ENCODE results near the gene GADD45B.
"Not testable (repeated sequence)": the region's sequence is repeated elsewhere in the genome, so short reads cannot be mapped to it uniquely, and the experiment has no call there.

GADD45B gene

DNA sequence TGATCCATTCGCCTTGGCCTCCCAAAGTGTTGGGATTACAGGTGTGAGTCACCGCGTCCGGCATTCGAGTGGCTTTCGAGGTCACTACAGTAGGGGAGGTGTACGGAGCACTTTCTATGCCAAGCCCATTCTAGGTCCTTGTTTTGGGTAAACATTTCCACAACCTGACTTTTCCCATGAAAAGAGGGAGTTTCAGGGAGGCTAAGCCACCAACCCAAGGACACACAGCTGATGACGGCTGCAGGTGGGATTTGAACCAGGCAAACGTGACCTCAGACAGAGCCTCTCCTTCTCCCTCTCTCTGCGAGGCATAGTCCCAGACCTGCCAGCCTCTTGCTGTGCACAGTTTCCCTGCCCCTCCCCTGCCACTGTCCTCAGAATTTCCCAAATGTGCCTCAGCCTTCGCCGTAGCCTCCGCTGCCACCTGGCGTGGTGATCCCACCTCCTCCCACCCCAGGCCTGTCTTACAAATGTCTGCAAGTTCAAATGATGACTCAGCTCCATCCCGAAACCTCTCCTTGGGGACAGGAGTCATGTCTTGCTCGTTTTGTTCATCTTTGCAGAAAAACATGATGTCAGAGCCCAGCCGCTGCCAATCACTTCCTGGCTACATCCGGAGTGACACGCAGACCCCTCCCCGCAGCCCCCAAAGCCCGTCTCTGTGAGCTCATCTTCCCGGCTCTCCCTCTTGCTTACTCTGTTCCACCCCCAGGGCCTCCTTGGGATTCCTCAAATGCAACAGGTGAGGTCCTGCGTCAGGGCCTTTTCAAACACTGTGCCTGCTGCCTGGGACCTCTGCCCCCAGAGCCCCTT, 6.6 kb upstream of the GADD45B start:
- DNase-seq (ENCODE audit: low read depth in 2 of 2): no peak

GRCh38 chr19:2469915-2470200, 6.1 kb upstream of the GADD45B start:
- not testable (repeated sequence) for DNase-seq (ENCODE audit: low read depth in 2 of 2)

- DNase-seq (ENCODE audit: low read depth in 2 of 2): peak; percentile 87 to 89
These were observed 1.5 kb upstream of the GADD45B start for GRCh38 chr19:2474232-2475017.

DNA sequence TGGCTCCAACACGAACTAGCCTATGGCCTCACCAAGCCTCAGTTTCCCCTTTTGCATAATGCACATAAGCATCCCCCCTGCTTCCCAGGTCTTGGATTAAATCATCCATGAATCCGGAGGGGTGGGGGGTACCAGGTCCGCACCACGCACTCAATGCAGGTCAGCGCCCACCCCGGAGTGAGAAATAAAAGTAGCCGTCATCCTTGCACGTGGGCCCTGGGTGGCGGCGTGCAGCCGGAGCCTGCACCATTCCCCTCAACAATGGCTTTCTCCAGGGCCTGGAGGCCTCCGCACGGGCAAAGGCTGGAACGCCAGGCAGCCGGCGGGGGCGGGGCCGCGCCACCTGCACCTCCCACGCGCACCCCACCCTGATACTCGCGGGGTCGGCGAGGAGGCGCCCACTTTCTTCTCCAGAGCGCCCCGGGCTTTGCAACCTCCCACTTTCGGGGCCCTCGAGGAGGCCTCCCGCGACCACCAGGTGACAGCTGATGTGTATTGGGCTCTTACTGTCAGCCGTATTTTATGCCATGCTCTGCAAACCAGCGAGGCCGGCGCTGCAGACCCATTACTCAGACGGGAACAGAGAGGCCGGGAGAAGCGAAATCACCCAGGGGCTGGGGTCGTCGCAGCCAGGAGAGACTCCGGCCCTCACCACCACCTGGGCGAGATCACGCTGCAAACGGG, 767 bp upstream of the GADD45B start:
- DNase-seq (ENCODE audit: low read depth in 2 of 2): peak in 1 of 2 donors; percentile 50

GRCh38 chr19:2476451-2477140, 669 bp downstream of the GADD45B start:
- DNase-seq (ENCODE audit: low read depth in 2 of 2): peak; percentile 54

DNA sequence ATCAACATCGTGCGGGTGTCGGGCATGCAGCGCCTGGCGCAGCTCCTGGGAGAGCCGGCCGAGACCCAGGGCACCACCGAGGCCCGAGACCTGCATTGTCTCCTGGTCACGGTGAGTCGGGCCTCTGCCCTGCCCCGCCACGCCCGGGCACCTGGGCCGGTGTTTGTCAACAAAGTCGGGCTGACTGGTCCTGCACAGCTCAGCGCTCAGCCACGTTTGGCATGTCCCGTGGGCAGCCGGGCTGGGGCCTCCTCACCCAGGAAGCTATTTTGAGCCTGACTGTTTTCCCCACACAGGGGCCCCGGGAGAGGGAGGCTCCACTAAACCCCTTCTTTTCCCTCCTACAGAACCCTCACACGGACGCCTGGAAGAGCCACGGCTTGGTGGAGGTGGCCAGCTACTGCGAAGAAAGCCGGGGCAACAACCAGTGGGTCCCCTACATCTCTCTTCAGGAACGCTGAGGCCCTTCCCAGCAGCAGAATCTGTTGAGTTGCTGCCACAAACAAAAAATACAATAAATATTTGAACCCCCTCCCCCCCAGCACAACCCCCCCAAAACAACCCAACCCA, 1.3 kb downstream of the GADD45B start:
- no peak for DNase-seq (ENCODE audit: low read depth in 2 of 2)

DNA sequence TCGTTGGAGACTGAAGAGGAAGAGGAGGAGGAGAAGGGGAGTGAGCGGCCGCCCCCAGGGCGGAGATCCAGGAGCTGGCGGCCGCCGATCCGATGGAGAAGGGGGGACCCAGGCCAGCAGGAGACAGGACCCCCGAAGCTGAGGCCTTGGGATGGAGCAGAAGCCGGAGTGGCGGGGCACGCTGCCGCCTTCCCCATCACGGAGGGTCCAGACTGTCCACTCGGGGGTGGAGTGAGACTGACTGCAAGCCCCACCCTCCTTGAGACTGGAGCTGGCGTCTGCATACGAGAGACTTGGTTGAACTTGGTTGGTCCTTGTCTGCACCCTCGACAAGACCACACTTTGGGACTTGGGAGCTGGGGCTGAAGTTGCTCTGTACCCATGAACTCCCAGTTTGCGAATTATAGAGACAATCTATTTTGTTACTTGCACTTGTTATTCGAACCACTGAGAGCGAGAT, 1.8 kb downstream of the GADD45B start:
- DNase-seq (ENCODE audit: low read depth in 2 of 2): no peak

DNA sequence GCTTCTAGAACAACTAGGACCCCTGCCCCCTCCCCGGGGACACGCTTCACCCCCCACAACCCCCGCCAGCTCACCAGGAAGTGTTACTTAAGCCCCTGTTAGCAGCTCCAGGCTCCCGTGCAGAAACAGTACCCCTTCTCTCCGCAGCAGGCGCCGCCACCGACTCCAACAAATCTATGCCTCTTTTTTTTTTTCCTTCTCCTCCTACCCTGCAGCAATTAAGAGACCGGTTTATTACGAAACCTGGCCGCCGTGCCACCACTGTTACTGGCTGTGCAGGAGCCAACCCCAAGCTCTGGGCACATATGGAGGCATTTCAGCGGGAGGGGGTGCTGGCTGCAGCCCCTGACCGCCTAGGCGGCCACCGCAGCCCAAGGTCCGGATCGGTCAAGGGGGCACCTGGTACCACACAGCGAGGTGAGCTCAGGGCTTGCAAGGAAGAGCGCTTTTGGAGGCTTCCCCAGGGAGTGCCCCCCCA, 2.4 kb downstream of the GADD45B start:
- no peak for DNase-seq (ENCODE audit: low read depth in 2 of 2)

GRCh38 chr19:2478756-2479555, 3.0 kb downstream of the GADD45B start:
- peak; percentile 55 to 68 for DNase-seq (ENCODE audit: low read depth in 2 of 2)

DNA sequence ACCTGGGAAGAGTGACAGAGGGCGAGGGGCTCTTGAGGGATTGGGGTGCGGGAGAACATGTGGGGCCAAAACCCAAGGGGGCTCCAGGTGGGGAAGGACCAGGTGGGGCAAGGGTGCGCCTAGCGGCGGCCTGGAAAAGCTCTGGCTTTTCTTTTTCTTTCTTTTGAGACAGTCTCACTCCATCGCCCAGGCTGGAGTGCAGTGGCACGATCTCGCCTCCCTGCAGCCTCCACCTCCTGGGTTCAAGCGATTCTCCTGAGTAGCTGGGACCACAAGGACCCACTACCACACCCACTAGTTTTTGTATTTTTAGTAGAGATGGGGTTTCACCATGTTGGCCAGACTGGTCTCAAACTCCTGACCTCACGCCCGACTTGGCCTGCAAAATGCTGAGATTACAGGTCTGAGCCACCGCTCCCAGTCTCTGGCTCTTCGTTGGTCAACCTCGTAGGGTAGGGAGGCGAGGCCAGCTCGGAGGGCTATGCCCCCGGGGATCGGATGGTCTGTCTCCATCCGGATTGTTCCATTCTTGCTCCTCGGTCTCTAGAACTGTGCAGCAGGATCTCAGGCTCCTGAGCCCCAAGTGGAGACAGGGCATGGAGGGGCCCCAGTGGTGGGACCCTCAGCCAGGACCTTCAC, 3.7 kb downstream of the GADD45B start:
- DNase-seq (ENCODE audit: low read depth in 2 of 2): no peak

DNA sequence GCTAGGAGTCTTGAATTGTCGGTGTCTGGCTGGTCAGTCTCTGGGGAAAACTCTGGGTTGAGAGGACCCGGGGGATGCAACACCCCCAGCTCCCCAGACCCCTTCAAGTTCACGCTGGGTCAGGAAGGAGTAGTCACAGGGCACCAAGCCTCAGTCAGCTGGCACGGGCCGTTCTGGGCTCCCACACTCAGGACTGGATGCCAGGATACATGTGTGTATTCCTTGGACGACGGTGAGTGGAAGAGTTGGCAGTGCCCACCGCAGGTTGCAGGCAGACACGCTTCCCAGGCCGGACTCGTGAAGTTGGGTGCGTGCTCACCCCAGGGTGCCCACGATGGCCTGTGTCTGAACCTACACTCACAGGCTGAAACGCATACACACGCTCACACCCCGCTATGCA, 5.5 kb downstream of the GADD45B start:
- DNase-seq (ENCODE audit: low read depth in 2 of 2): no peak

GRCh38 chr19:2482354-2483038, 6.6 kb downstream of the GADD45B start:
- no peak for DNase-seq (ENCODE audit: low read depth in 2 of 2)

GRCh38 chr19:2483084-2483483, 7.2 kb downstream of the GADD45B start:
- DNase-seq (ENCODE audit: low read depth in 2 of 2): no peak

- no peak for DNase-seq (ENCODE audit: low read depth in 2 of 2)
These were observed 7.7 kb downstream of the GADD45B start for GRCh38 chr19:2483484-2484151.

GRCh38 chr19:2484178-2484937, 8.4 kb downstream of the GADD45B start:
- no peak for DNase-seq (ENCODE audit: low read depth in 2 of 2)

GRCh38 chr19:2485428-2485827, 9.5 kb downstream of the GADD45B start:
- no peak for DNase-seq (ENCODE audit: low read depth in 2 of 2)

DNA sequence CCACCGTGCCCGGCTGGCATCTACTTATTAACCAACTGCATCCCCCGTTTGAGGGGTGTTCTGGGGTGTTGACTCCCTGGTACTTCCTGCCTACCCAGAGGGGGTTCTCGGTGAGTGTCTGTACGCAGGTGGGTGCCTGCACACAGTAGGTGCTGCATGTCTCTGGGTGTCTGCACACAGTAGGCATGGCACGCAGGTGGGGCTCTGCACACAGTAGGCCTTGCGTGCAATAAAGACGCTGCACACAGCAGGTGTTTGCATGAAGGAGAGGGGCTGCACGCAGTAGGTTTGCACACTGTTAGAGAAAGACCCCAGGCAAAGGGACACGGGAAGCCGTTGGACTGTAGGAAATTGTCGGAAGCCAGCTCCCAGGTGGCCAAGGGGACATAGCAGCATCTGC, 11.2 kb downstream of the GADD45B start:
- DNase-seq (ENCODE audit: low read depth in 2 of 2): no peak

DNA sequence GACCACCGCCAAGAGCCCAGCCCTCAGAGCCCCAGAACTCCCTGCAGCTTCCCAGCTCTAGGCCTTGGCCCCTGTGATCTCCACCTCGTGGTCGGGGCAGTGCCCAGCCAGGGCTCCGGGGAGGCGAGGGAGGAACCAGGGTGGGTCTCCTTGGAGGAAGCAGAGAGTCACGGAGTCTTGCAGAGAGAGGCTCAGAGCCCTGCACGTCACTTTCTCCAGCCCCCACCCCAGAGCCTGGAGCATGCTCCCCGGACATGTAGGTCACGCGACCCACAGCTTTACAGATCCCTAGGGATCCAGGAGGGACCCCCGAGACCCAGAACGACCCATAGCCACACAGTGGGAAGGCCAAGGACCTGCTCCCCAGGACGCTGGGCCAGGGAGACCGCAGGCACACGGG, 11.9 kb downstream of the GADD45B start:
- no peak for DNase-seq (ENCODE audit: low read depth in 2 of 2)
